GM21576 (cell line): ENCODE data around the gene RRN3.
"Not testable (repeated sequence)": the region's sequence is repeated elsewhere in the genome, so short reads cannot be mapped to it uniquely, and the experiment has no call there.

Source experiments
- ATAC-seq: cut with Tn5 transposase; IDR thresholded peaks from one replicate; pipeline ENCODE4 v1.9.1; 2021; ENCODE audit warnings: mild to moderate bottlenecking, moderate library complexity; ENCODE audit not compliant: unreplicated experiment

Gene RRN3

DNA sequence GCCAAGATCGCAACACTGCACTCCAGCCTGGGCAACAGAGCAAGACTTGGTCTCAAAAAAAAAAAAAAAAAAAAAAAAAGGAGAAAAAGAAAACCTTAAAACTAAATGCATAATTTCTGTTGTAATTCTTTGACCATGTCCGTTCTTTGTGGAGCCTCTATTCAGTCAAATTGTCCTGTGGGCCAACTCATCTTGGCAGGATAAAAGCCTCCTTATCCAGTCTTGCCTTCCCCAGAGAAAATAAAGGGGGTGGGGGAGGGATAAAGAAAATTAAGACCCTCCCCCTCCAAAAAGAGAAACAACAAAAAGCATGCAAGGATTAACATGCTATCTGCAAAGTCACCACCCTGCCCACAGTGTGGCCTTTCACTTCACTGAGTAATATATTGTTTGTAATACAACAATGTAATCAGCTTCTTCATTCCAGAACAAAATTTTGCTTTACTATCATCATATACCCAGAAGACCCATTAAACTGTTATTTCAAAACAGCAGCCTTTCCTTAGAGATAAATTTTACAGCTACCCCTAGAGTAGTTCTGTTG lies 5.4 kb upstream of the RRN3 start:
- ATAC-seq: not testable (repeated sequence)

DNA sequence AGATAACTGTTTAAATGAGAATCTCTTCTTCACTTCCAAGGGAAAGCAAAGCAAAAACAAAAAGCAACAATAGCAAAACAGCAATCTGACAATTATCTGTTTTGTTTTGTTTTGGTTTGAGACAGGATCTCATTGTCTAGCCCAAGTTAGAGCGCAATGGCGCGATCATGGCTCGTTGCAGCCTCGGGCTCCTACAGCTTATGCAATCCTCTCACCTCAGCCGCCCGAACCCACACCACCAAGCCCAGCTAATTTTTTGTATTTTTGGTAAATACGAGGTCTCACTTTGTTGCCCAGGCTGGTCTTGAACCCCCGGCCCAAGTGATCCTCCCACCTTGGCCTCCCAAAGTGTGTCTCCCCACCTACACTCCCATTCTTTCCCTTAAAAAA lies 2.5 kb upstream of the RRN3 start:
- ATAC-seq: not testable (repeated sequence)

DNA sequence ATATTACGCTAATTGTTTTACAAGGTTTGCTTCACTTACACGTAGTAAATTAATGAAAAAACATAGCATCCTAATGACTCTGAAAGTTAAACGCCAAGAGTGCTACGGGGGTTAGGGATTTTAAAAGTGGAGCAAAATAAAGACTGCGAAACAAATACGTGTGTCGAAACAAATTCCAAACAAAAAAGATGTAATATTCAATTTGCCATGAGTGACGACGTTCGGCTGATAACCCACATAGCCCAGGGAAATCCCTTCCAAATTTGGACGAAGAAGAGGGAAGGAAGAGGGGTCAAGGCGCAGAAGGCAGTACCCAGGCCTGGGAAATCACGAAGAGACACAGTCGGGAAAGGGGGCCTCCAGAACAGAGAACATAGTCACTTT lies 509 bp downstream of the RRN3 start:
- not testable (repeated sequence) for ATAC-seq

DNA sequence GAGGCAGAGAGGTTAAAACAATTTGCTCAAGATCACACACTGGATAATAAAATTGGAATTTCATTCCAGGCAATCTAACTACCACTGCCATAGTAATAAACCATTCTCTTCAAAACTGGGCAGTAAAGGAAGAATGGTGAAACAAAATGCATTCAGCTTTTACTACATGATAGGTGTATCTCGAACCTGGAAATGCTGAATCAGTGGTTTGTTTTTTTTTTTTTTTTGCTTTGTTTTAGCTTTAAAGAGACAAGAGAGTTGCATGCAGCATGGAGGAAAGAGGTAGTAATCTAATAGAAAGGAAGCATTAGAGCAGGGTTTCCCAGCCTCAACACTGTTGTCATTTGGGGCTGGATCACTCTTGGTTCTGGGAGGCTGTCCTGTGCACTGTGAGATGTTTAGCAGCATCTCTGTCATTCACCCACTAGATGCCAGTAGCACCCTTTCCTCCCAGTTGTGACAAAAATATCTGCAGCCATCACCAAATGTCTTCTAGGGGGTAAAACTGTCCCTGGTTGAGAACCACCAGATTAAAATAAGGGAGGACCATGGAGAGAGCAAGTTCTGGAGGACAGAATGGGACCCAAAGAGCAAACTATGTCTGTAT lies 3.3 kb downstream of the RRN3 start:
- not testable (repeated sequence) for ATAC-seq

DNA sequence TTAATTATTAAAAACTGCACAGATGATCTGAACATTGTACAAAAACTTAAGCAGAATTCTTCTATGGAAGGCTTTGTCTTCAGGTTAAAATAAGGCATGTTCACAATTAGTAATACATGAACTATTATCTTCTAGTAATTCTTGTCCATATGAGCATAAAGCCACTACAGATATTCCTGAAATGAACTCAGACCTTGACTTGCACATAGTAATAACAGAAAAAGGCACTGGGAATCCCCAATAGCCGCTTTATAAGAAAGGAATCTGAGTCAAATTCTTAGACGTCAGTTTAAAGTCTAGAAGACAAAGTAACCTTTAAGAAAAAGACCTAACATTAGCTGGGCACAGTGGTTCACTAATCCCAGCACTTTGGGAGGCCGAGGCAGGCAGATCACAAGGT lies 11.3 kb downstream of the RRN3 start:
- not testable (repeated sequence) for ATAC-seq

DNA sequence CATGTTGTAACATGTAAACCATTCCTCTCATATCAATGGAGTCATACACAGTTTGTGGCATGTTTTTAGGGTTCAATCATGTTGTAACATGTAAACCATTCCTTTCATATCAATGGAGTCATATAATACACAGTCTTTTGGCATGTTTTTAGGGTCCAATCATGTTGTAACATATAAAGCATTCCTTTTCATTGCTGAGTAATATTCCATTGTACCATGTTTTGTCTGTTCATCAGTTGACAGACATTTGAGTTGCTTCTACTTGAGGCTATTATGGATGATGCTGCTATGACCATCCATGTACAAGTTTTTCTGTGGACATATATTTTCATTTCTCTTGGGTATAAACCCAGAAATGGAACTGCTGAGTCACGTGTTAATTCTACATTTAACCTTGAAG lies 13.2 kb downstream of the RRN3 start:
- ATAC-seq: not testable (repeated sequence)

DNA sequence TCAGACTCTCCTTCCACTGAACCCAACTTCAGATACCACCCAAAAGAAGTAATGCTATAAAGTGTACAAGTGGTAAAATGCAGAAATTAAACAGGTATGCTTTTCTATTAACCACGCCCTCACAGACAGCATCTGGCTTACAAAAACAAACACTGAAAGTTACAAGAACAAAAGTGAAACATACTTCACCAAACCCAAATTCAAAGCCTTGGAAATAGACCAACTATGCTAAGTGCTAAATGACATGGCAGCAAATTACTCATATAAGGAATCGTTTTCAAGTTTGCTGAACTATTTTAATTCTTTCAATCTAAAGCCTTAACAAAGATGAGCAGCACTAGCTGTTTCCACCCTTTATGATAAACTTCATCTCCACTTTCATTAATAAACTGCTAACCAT lies 17.9 kb downstream of the RRN3 start:
- ATAC-seq: not testable (repeated sequence)

DNA sequence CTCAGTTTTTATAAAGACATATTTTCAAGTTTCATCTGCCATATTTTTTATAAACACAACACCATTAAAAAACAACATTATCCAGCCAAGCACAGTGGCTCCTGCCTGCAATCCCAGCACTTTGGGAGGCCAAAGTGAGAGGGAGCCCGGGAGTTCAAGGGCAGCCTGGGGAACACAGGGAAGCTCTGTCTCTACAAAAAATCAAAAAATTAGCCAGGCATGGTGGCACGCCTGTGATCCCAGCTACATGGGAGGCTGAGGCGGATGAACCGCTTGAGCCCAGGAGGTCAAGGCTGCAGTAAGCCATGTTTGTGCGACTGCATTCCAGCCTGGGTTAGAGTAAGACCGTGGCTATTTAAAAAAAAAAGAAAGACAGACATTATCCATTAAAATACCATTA lies 21.0 kb downstream of the RRN3 start:
- ATAC-seq: no peak

DNA sequence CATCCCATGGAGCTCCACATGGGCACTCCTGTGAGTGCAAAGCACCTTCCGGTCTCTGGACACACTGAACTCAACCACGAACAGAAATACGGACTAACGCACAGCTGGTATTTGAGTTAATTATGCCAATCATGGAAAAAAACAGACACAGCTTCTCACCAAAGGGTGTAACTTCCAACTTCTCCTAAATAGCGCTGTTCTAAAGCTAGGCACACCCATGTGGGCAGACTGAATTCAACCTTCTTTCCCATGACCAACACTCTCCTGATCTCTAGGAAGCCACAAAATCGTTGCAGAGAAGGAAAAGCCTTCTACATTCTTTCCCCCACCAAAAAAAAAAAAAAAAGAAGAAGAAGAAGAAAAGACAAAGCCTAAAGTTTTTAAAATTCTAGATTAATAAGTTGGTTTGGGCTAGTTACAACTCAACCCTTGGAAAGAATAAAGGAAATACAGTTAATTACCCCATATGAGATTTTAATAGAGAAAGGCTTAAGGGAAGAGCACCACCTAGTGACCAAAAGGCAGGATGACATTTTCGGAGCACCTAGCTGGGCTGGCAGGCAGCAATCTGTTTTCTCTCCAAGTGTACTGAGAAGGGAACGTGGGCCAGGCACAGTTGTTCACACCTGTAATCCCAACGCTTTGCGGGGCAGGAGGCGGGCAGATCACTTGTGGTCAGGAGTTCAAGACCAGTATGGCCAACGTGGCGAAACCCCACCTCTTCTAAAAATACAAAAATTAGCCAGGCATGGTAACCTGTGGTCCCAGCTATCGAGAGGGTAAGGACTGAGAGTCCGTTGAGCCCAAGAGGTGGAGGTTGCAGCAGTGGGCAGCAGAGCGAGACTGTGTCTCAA lies 21.9 kb downstream of the RRN3 start:
- ATAC-seq: not testable (repeated sequence)

DNA sequence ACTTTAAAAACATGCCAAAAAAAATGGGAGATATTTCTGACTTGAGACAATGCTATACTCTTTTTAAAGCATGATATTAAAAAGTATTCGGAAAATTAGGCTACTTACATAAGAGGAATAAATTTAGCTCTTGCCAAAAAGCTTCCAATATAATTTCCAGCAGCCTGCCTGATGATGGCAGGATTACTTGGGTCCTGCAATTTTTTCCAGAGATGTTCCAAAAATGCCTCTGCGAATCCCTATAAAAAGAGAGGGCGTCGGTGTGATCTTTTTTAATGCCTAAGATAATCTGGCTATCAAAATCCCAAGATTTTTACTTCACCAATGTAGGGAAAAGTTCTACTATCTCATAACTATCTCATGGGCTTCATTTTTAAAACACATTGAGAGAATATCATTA lies 23.1 kb downstream of the RRN3 start:
- not testable (repeated sequence) for ATAC-seq

DNA sequence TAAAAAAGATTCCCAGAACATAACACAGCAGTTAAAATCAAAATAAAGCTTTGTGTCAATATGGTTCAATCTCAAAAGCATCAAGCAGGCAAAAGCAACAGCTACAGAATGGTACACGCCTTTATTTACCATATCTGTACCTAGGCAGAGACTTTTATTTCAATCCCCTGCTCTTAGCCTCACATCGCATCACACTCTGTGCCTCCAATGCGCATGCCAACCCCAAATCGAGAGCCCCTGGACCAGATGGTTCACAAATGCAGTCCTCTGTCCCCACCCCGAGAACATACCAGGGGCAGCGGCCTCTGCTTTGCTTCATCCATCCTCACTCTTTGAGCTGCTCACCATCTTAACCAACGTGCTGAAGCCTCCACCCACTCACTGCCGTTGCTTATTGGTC lies 27.4 kb downstream of the RRN3 start:
- not testable (repeated sequence) for ATAC-seq

DNA sequence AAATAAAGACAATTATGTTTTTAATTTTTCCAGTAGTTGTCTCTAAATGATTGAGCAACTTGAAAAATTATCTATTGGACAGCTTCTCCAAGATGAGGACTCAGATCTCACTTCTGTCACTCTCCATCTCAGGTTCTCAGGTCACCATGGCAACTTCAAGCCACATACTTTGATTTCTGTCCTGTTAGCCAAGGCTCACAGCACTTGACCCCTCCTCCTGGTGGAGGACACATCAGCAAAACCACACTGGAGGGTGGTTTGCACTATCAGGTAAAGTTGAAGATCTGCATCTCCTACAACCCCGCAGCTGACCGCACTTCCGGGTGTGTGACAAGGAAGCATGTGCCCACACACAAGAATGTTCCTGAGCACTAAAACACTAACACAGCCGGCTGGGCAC lies 28.1 kb downstream of the RRN3 start:
- not testable (repeated sequence) for ATAC-seq

DNA sequence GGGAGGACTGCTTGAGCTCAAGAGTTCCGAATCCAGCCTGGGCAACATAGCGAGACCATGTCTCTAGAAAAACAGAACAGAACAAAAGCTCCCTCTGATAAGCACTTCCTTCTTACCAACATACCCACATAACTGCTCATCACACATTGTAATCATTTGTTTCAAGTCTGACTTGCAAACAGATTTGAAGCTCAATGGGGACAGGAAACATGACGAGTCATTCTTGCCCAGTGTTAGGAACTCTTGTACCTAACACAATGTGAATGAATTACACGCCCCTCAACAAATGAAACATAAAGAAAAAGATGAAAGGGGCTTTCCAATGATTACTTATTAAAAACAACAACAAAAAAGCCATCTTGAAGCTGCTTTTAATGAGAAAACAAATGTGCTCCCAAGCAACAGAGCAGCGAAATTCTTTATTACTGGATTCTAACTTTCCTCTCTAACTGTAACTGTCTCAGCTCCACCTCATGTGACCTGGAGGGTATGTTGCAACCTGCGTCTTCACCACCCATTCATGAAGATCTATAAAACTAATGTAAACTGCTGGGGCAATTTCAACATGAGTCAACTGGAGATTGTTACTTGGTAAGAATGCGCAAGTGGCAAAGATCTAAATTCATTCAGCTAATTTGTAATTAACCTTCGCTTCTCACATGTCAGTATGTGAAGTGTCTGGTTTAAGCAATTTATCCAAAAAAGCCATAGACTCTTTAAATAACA lies 31.8 kb downstream of the RRN3 start:
- not testable (repeated sequence) for ATAC-seq

DNA sequence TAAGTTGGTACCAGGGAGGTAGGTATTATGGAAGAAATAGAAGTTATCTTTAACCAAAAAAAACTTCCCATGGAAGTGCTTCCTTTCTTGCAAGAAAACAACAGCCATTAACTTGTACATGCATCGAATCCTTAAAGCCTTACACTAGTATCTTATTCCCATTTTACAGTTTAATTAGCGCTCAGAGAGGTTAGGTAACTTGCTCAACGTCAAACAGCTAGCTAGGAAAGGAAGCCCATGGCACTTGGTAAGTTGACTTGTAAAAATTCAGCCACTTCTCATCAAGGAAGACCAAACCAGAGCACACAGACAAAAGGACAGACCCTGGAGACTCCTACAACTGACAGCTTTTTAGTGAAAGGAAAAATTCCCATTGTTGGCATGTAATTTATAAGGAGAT lies 34.7 kb downstream of the RRN3 start:
- no peak for ATAC-seq

DNA sequence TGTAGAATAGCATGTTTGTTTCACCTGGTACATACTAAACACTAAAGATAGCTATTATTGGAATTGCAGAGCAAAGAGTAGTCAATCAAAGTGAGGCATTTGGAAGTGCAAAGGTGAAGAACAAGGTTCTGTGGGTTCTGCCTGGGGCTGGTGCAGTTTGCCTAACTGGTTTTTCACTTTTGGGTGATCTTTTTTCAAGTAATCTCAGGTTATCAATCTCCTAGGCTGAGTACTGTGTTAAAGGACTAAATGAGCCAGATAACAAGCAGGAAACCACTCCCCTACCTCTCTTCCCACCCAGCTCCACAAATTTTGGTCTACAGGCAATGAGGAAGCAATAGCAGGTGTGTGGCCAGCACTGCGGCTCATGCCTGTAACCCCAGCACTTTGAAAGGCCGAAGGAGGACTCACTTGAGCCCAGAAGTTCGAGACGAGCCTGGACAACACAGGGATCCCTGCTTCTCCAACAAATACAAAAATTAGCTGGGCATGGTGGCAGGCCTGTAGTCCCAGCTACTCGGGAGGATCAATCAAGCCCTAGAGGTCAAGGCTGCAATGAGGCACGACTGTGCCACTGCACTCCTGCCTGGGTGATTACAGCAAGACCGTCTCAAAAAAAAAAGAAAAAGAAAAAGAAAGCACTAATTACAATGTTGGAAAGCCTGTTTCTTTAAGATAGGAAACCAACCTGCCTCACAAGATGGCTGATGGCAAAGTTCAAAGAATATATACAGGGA lies 36.2 kb downstream of the RRN3 start:
- ATAC-seq: no peak

DNA sequence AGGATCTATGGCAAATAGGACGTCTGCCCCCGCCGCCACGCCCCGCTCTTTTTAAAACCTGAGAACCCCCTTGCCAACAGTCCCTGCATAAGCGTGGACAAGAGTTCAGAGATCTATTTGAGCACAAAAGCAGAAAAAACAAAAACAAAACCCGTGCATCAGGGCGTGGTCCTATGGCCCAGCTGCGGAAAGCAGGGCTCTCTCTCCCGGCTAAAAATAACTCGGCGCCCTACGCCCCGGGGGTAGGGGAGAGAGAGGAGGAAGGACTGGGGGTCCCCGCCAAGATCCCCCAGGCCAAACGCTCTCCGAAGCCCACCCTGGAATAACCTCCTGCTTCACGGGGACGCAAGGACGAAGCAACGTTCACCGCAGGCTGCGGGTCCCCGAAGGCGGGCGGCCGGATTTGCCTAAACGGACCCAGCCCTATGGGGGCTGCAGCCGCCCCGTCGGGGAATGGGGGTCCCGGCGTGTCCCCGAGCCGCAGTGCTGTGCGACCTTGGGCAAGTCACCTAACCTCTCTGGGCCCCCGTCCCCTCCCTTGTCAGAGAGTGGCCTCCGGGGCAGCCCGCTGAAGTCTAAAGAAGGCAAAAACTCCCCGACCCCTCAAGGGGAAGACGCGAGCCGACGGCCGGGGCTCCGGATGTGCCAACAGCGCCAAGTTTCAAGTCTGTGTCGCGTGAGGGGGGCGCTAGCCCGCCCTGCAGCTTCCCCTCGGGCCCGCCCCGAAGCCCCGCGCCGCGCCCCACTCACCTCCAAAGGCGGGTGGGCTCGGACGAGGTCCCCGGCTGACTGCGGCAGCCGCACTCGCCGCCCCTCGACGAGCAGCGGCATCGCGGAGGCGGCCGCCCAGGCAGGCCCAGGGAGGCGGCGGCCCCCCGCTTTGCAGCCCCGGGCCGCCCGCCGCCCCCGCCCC lies 38.7 kb downstream of the RRN3 start:
- peak; percentile 65 for ATAC-seq

DNA sequence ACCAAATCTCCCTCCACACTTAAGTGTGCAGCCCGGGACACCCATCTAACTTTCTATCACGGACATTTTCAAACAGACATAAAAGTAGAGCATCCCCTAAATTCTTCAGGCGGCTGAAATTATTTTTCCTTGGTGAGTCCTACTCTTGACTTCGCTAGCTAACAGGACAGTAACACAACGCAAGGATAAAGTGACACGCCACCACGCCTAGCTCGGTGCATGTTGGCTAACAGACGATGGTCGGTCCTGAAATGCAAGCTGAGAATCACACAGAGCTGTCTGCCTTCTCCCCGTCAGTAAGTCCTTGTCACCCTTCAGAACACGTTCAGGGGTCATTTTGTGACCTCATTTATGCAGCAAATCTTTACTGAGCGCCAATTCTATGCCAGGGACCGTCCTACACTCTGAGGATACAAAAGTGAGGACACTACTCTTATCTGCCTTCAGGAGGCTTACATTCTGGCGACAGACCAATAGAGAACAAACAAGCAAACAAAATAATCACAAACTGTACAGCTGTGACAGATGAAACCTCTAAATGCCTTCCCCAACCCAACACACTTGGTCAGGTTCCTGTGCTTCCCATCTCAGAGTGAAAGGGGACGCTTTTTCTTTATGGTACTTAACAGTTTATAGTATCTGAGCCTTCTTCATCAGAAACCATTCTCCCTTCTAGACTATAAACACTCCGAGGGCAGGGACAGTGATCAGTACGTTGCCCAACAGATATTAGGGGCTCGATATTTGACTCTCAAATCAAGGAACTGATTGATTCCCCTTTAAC lies 39.5 kb downstream of the RRN3 start:
- ATAC-seq: no peak

DNA sequence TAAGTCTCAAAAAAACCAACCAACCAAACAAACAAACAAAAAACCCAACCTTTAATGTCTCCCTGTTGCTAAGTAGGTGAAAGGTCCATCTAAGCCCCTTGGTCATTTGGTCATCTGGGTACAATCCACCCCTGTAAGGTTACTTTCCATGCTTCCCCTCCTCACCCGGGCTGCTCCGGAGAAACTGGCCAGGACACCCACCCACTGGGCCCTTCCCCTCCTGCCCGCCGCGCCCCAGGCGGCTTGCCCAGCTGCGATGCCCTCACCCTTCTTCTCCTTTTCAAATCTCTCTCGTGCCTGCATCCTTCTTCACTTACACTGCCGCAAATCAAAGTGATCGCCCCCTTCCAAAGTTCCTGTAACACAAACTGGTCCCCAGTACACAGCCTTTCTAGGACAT lies 40.2 kb downstream of the RRN3 start:
- no peak for ATAC-seq
